ENCODE results near the gene GSPT1. TPM values are rescaled to one million over a fixed set of nuclear protein-coding genes. Genes with fewer than 3 reads are reported as not detected.
A peak's percentile ranks its signal among the peaks of the same experiment; 100 is the strongest.

GSPT1 gene
- total and polyA plus RNA-seq, 2 experiments from 2014 or later = 126 to 146 TPM

DNA sequence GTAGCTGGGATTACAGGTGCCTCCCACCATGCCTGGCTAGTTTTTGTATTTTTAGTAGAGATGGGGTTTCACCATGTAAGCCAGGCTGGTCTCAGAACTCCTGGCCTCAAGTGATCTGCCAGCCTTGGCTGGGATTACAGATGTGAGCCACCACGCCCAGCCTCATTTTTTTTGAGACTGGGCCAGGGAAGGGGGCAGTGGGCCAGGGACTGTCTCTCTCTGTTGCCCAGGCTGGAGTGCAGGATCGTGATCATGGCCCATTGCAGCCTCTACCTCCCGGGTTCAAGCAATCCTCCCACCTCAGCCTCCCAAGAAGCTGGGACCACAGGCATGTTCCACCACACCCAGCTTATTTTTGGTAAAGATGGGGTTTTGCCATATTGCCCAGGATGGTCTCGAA is 80.4 kb downstream of the GSPT1 start:
- Histone ChIP-seq H3K4me3 (no peak overlapping the region), H2AFZ (no peak overlapping the region), H3K27ac (ENCODE audit: low read depth) (peak overlapping the region; percentile 69; the same call in 1 of the 2 replicates), H3K27me3 (ENCODE audit: insufficient read depth) (no peaks in the 10 kb centered on the region), H3F3A (replicated peaks; ENCODE audit: low read depth) (peaks cover 30% of the 10 kb centered on the region), H3K9me2 (ENCODE audit: insufficient read depth) (no peaks in the 10 kb centered on the region), H3K79me2 (replicated peaks; ENCODE audit: insufficient read depth) (no peaks in the 10 kb centered on the region), H4K20me1 (replicated peaks; ENCODE audit: insufficient read depth) (peaks cover 14% of the 10 kb centered on the region), H3K4me1 (ENCODE audit: insufficient read depth) (no peaks in the 10 kb centered on the region), H3K4me2 (no peak overlapping the region), H3K36me3 (ENCODE audit: insufficient read depth) (peaks cover 34% of the 10 kb centered on the region)
- Mint-ChIP-seq H3K4me1 (peaks cover 10% of the 10 kb centered on the region; the same call in 2 of the 3 replicates), H3K27ac (no peak overlapping the region), H3K36me3 (ENCODE audit: low read depth) (peaks cover 45% of the 10 kb centered on the region), H3K27me3 (ENCODE audit: insufficient read depth, low read depth, poor library complexity) (no peaks in the 10 kb centered on the region), H3K4me3 (no peak overlapping the region), H3K9me3 (no peaks in the 10 kb centered on the region)
- ATAC-seq (peak; percentile 21), DNase-seq (ENCODE audit: low spot score) (no peak)
- no peak for TF ChIP-seq CREB1 (CRISPR knock-in tag; IDR thresholded peaks at IDR 0.05; ENCODE audit: low read depth)
- TF ChIP-seq NANOG (IDR thresholded peaks at IDR 0.05; ENCODE audit: borderline replicate concordance) = no peak
- TF ChIP-seq, protein P1, sequence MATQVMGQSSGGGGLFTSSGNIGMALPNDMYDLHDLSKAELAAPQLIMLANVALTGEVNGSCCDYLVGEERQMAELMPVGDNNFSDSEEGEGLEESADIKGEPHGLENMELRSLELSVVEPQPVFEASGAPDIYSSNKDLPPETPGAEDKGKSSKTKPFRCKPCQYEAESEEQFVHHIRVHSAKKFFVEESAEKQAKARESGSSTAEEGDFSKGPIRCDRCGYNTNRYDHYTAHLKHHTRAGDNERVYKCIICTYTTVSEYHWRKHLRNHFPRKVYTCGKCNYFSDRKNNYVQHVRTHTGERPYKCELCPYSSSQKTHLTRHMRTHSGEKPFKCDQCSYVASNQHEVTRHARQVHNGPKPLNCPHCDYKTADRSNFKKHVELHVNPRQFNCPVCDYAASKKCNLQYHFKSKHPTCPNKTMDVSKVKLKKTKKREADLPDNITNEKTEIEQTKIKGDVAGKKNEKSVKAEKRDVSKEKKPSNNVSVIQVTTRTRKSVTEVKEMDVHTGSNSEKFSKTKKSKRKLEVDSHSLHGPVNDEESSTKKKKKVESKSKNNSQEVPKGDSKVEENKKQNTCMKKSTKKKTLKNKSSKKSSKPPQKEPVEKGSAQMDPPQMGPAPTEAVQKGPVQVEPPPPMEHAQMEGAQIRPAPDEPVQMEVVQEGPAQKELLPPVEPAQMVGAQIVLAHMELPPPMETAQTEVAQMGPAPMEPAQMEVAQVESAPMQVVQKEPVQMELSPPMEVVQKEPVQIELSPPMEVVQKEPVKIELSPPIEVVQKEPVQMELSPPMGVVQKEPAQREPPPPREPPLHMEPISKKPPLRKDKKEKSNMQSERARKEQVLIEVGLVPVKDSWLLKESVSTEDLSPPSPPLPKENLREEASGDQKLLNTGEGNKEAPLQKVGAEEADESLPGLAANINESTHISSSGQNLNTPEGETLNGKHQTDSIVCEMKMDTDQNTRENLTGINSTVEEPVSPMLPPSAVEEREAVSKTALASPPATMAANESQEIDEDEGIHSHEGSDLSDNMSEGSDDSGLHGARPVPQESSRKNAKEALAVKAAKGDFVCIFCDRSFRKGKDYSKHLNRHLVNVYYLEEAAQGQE (IDR thresholded peaks at IDR 0.05; ENCODE audit: unreplicated experiment) = no peak
- TF ChIP-seq ZNF114 (CRISPR knock-in tag; IDR thresholded peaks at IDR 0.05) = no peak
- no peak for TF ChIP-seq EZH2 (IDR thresholded peaks at IDR 0.05; ENCODE audit: low read depth, unreplicated experiment)
- no peak for TF ChIP-seq JUNB (IDR thresholded peaks at IDR 0.05; ENCODE audit: unreplicated experiment)
- TF ChIP-seq, protein P2, sequence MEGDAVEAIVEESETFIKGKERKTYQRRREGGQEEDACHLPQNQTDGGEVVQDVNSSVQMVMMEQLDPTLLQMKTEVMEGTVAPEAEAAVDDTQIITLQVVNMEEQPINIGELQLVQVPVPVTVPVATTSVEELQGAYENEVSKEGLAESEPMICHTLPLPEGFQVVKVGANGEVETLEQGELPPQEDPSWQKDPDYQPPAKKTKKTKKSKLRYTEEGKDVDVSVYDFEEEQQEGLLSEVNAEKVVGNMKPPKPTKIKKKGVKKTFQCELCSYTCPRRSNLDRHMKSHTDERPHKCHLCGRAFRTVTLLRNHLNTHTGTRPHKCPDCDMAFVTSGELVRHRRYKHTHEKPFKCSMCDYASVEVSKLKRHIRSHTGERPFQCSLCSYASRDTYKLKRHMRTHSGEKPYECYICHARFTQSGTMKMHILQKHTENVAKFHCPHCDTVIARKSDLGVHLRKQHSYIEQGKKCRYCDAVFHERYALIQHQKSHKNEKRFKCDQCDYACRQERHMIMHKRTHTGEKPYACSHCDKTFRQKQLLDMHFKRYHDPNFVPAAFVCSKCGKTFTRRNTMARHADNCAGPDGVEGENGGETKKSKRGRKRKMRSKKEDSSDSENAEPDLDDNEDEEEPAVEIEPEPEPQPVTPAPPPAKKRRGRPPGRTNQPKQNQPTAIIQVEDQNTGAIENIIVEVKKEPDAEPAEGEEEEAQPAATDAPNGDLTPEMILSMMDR (conservative IDR thresholded peaks at IDR 0.05; ENCODE audit: low read depth in 2 of 2) = no peak
- TF ChIP-seq, protein P3, sequence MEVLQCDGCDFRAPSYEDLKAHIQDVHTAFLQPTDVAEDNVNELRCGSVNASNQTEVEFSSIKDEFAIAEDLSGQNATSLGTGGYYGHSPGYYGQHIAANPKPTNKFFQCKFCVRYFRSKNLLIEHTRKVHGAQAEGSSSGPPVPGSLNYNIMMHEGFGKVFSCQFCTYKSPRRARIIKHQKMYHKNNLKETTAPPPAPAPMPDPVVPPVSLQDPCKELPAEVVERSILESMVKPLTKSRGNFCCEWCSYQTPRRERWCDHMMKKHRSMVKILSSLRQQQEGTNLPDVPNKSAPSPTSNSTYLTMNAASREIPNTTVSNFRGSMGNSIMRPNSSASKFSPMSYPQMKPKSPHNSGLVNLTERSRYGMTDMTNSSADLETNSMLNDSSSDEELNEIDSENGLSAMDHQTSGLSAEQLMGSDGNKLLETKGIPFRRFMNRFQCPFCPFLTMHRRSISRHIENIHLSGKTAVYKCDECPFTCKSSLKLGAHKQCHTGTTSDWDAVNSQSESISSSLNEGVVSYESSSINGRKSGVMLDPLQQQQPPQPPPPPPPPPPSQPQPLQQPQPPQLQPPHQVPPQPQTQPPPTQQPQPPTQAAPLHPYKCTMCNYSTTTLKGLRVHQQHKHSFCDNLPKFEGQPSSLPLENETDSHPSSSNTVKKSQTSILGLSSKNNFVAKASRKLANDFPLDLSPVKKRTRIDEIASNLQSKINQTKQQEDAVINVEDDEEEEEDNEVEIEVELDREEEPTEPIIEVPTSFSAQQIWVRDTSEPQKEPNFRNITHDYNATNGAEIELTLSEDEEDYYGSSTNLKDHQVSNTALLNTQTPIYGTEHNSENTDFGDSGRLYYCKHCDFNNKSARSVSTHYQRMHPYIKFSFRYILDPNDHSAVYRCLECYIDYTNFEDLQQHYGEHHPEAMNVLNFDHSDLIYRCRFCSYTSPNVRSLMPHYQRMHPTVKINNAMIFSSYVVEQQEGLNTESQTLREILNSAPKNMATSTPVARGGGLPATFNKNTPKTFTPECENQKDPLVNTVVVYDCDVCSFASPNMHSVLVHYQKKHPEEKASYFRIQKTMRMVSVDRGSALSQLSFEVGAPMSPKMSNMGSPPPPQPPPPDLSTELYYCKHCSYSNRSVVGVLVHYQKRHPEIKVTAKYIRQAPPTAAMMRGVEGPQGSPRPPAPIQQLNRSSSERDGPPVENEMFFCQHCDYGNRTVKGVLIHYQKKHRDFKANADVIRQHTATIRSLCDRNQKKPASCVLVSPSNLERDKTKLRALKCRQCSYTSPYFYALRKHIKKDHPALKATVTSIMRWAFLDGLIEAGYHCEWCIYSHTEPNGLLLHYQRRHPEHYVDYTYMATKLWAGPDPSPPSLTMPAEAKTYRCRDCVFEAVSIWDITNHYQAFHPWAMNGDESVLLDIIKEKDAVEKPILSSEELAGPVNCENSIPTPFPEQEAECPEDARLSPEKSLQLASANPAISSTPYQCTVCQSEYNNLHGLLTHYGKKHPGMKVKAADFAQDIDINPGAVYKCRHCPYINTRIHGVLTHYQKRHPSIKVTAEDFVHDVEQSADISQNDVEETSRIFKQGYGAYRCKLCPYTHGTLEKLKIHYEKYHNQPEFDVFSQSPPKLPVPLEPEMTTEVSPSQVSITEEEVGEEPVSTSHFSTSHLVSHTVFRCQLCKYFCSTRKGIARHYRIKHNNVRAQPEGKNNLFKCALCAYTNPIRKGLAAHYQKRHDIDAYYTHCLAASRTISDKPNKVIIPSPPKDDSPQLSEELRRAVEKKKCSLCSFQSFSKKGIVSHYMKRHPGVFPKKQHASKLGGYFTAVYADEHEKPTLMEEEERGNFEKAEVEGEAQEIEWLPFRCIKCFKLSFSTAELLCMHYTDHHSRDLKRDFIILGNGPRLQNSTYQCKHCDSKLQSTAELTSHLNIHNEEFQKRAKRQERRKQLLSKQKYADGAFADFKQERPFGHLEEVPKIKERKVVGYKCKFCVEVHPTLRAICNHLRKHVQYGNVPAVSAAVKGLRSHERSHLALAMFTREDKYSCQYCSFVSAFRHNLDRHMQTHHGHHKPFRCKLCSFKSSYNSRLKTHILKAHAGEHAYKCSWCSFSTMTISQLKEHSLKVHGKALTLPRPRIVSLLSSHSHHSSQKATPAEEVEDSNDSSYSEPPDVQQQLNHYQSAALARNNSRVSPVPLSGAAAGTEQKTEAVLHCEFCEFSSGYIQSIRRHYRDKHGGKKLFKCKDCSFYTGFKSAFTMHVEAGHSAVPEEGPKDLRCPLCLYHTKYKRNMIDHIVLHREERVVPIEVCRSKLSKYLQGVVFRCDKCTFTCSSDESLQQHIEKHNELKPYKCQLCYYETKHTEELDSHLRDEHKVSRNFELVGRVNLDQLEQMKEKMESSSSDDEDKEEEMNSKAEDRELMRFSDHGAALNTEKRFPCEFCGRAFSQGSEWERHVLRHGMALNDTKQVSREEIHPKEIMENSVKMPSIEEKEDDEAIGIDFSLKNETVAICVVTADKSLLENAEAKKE (CRISPR knock-in tag; IDR thresholded peaks at IDR 0.05) = no peak
